Ovary (tissue), 3 donors: ENCODE data around the gene GDAP1L1.

Source experiments
- POLR2A ChIP-seq: fragments of 450-650 bp; IDR thresholded peaks from one replicate; pipeline ENCODE4 v1.6.1; 2017; ENCODE audit warnings: antibody characterized with exemption, mild to moderate bottlenecking, moderate library complexity
- TF ChIP-seq, protein P1 (sequence below), 3 donors: fragments of 450-650 bp in 2 of 3; fragments of 200-600 bp in 1 of 3; IDR thresholded peaks; one replicate each; pipeline versions ENCODE4 v1.5.1 to v1.8.0; 2016 to 2022; ENCODE audit warnings: antibody characterized with exemption in 3 of 3, mild to moderate bottlenecking in 1 of 3
- donor health status: DM: no; HTN: no; CAD: no.

GRCh38 chr20:44324343-44324742, 77.2 kb downstream of the GDAP1L1 start:
- TF ChIP-seq POLR2A: no peak
- TF ChIP-seq, protein P1, sequence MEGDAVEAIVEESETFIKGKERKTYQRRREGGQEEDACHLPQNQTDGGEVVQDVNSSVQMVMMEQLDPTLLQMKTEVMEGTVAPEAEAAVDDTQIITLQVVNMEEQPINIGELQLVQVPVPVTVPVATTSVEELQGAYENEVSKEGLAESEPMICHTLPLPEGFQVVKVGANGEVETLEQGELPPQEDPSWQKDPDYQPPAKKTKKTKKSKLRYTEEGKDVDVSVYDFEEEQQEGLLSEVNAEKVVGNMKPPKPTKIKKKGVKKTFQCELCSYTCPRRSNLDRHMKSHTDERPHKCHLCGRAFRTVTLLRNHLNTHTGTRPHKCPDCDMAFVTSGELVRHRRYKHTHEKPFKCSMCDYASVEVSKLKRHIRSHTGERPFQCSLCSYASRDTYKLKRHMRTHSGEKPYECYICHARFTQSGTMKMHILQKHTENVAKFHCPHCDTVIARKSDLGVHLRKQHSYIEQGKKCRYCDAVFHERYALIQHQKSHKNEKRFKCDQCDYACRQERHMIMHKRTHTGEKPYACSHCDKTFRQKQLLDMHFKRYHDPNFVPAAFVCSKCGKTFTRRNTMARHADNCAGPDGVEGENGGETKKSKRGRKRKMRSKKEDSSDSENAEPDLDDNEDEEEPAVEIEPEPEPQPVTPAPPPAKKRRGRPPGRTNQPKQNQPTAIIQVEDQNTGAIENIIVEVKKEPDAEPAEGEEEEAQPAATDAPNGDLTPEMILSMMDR (IDR thresholded peaks at IDR 0.05): no peak
